Thyroid gland (tissue), 4 donors: ENCODE results near the gene CCDC81.

Source experiments
- POLR2A ChIP-seq, 2 donors: fragments of 450-650 bp; IDR thresholded peaks; one replicate each; pipeline ENCODE4 v1.6.1; 2017; ENCODE audit warnings: antibody characterized with exemption in 2 of 2, mild to moderate bottlenecking in 2 of 2, moderate library complexity in 1 of 2
- TF ChIP-seq, protein P1 (sequence below), 6 experiments: fragments of 200-600 bp in 3 of 6; fragments of 450-650 bp in 3 of 6; sonication (generic) in 3 of 6; IDR thresholded peaks; one replicate each; pipeline ENCODE4 v1.5.1; 2016 to 2019; ENCODE audit warnings: antibody characterized with exemption in 6 of 6, mild to moderate bottlenecking in 2 of 6, inconsistent platforms in 1 of 6, moderate library complexity in 1 of 6

DNA sequence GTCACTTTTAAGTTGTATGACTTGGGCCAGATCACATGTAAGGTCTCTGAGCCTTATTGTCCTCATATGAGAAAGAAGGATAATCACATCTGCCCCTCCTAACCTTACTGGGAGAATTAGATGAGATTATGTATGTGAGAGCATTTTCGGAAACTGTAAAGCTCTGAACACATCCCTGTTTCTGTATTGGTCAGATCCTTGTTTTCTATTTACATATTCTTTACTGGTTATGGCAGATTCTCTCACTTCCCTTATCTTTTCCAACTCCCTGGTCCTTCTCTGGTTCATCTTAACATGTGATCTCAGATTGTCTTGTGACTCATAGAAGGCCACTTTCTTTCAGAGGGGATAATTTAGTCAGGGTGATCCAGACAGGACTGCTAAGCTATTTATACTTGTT is 41.8 kb downstream of the CCDC81 start:
- TF ChIP-seq, protein P1, sequence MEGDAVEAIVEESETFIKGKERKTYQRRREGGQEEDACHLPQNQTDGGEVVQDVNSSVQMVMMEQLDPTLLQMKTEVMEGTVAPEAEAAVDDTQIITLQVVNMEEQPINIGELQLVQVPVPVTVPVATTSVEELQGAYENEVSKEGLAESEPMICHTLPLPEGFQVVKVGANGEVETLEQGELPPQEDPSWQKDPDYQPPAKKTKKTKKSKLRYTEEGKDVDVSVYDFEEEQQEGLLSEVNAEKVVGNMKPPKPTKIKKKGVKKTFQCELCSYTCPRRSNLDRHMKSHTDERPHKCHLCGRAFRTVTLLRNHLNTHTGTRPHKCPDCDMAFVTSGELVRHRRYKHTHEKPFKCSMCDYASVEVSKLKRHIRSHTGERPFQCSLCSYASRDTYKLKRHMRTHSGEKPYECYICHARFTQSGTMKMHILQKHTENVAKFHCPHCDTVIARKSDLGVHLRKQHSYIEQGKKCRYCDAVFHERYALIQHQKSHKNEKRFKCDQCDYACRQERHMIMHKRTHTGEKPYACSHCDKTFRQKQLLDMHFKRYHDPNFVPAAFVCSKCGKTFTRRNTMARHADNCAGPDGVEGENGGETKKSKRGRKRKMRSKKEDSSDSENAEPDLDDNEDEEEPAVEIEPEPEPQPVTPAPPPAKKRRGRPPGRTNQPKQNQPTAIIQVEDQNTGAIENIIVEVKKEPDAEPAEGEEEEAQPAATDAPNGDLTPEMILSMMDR (IDR thresholded peaks at IDR 0.05) = no peak
- TF ChIP-seq POLR2A (IDR thresholded peaks at IDR 0.05) = no peak
